C4-2B (cell line): ENCODE data around the gene SYPL1.

ENCODE experiments used
- ZFX ChIP-seq: fragments of 450-650 bp; IDR thresholded peaks from 2 replicates; pipeline ENCODE4 v1.6.1; 2017
- TF ChIP-seq, protein P1 (sequence below): fragments of 450-650 bp; conservative IDR thresholded peaks from 2 replicates; pipeline ENCODE4 v1.5.1; 2017; ENCODE audit warnings: mild to moderate bottlenecking

DNA sequence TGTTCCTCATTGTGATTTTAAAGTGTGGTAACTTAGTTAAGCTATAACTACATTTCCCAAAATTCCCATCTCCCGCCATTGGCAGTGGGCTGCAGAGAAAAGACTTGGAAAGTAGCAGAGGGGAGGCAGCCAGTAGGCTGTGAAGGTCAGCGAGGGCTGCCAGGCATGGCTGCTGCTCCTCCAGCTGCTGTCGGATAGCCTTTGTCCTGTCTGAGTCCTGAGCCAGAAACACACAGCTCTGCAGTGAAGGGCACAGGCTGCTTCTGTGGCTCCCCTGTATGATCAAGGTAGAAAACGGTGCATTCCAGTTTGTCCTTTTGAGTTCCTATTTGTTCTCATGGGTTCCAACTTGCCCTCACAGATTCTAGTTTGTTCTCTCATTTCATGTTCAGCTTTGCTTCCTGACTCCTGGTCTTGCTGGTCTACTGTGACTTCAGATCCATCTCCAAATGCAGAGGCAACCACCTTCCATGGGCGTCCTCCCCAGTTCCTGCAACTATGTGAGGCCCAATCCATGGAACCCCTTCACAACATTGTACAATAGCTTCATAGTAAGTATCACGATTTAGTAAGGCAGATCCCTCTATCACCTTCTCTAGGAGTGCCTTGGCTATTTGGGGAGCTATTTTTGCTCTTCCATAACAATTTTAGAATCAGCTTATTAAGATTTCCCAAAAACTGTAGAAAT lies 31.7 kb downstream of the SYPL1 start:
- TF ChIP-seq, protein P1, sequence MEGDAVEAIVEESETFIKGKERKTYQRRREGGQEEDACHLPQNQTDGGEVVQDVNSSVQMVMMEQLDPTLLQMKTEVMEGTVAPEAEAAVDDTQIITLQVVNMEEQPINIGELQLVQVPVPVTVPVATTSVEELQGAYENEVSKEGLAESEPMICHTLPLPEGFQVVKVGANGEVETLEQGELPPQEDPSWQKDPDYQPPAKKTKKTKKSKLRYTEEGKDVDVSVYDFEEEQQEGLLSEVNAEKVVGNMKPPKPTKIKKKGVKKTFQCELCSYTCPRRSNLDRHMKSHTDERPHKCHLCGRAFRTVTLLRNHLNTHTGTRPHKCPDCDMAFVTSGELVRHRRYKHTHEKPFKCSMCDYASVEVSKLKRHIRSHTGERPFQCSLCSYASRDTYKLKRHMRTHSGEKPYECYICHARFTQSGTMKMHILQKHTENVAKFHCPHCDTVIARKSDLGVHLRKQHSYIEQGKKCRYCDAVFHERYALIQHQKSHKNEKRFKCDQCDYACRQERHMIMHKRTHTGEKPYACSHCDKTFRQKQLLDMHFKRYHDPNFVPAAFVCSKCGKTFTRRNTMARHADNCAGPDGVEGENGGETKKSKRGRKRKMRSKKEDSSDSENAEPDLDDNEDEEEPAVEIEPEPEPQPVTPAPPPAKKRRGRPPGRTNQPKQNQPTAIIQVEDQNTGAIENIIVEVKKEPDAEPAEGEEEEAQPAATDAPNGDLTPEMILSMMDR, result no peak
- no peak for TF ChIP-seq ZFX
